Left renal pelvis (tissue), 4 donors: ENCODE measurements around the gene ACOX1. TPM values are rescaled to one million over a fixed set of nuclear protein-coding genes. Genes with fewer than 3 reads are reported as not detected.
"Not testable (repeated sequence)": the region's sequence is repeated elsewhere in the genome, so short reads cannot be mapped to it uniquely, and the experiment has no call there.

ENCODE experiments used
- DNase-seq, 4 donors: peaks; one replicate each; pipeline ENCODE4 v3.0.0-alpha.2; 2013; ENCODE audit warnings: low read depth in 4 of 4, low spot score in 3 of 4
- polyA plus RNA-seq, 4 donors: library from polyadenylated mRNA; unstranded; fragments of 120-200 nt; gene quantifications; one replicate each; pipeline ENCODE4 v1.2.1, GENCODE V29; 2013; ENCODE audit not compliant: insufficient read length in 4 of 4

ACOX1 gene
- polyA plus RNA-seq, 4 donors: 20.3 to 40.0 (median 33.3) TPM

DNA sequence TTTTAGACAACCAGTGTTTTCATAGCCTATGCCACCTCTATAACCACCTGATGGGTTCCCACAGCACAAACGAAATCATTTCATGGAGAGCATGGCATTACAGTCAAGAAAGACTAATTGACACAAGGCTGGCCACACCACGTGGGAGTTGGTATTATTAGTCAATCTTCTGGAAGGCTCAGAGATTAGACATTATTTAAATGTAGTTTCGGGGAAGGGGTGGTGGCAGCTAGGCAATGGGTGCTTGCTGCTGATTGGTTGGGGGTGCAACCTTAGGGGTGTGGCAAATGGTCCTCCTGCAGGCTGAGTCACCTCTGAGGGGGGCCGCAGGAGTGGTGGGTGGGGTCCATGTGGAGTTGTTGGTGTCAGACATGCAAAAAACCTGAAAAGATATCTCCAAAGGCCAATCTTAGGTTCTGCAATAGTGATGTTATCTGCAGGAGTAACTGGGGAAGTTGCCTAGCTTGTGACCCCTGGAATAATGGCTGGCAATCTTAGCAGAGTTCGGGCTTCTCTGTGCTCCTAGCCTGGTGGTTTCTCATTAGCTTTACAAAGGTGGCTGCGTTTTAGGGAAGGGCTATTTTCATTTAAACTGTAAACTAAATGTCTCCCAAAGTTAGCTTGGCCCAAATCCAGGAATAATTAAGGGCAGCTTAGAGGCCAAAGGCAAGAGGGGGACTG, 4.7 kb upstream of the ACOX1 start:
- no peak for DNase-seq

DNA sequence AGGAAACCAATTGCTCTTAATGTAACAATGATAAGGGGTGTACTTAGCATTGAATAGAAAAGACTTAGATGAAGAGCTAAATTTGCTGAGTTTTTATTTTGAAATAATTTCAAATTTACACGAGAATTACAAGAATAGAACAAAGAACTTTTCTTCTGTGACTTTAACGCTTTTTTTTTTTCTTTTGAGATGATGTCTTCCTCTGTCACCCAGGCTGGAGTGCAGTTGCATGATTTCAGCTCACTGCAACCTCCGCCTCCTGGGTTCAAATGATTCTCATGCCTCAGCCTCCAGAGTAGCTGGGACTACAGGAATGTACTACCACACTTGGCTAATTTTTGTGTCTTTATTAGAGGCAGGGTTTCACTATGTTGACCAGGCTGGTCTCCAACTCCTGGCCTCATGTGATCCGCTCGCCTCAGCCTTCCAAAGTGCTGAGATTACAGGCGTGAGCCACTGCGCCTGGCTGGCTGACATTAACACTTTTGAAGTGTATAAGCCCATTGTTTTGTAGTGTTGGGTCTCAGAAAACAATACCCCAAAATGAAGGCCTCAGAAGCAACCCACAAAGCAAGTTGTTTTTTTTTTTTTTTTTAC, 2.2 kb upstream of the ACOX1 start:
- no peak for DNase-seq

DNA sequence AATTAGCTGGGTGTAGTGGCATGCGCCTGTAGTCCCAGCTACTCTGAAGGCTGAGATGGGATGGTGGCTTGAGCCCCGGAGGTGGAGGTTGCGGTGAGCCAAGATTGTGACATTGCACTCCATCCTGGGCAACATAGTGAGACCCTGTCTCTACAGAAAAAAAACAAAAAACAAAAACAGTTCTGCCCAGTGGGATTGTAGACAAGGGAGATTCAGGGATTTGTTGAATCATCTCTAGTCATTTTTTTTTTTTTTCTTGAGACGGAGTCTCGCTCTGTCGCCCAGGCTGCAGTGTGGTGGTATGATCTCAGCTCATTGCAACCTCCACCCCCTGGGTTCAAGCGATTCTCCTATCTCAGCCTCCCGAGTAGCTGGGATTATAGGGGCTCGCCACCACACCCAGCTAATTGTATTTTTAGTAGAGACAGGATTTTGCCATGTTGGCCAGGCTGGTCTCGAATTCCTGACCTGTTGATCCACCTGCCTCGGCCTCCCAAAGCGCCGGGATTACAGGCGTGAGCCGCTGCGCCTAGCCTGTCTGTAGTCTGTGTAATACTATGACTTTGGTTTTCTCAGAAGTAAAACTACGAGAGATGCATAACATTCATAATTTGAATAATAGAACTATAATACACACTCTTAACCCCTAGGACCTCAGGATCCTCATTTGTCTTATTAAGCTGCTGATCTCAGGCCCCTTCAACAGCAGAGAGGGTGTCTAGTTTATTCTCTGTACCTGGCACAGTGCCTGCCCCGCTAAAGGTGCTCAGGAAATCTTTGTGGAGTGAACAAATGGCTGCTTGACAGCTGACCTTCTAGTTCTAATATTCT, 1.4 kb upstream of the ACOX1 start:
- no peak for DNase-seq

- no peak for DNase-seq
Observed at GRCh38 chr17:75979705-75980187, 780 bp upstream of the ACOX1 start.

DNA sequence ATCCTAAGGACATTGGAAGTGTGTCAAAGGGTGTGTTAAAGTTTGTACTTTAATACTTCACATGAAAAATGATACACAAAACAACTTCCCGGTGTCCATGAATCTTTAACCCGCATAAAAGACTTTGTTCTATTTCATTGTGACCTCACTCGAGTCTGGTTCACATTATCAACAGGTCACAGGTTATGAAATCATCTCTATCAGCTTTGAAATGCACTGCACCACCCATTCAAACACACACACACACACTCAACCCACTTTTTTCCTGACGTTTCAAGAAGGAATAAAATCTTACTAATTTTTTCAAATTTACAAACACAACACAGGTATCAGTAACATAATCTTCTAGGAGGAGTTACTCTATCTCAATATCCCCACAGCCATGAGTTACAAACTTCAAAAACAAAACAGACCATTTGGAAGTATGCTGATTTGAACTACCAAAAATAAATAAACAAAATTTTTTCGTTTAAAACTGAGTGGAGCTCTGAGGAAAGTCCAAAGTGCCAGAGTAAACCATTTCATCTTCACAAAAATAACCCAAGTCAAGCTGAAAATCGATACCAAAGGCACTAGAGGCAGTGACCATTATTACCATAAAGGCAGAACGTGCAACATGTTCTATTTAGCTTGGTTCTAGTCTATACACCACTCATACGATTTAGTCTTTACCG, 2.7 kb downstream of the ACOX1 start:
- no peak for DNase-seq

GRCh38 chr17:75975757-75976174, 3.2 kb downstream of the ACOX1 start:
- no peak for DNase-seq

GRCh38 chr17:75975187-75975586, 3.8 kb downstream of the ACOX1 start:
- DNase-seq: not testable (repeated sequence)

DNA sequence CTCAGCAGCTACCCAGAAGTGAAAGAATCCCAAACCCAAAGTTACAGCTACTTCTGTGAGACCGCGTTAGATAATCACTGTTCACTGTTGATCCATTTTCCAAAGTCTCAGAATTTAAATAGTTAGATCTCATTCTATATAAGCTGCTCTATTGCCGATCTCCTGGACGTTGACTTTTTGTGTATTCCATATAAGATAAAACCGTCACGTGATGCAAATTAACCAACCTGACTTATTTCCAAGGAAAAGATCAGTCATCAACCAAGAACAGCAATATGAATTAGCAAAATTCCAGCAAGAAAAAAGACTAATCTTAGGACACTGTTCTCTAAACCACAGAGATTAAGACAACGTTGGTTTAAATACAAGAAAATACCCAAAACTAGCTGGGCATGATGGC, 8.3 kb downstream of the ACOX1 start:
- no peak for DNase-seq

- DNase-seq: no peak
Observed at GRCh38 chr17:75970011-75970523, 8.9 kb downstream of the ACOX1 start.

- not testable (repeated sequence) for DNase-seq
Observed at GRCh38 chr17:75969044-75969443, 9.9 kb downstream of the ACOX1 start.

DNA sequence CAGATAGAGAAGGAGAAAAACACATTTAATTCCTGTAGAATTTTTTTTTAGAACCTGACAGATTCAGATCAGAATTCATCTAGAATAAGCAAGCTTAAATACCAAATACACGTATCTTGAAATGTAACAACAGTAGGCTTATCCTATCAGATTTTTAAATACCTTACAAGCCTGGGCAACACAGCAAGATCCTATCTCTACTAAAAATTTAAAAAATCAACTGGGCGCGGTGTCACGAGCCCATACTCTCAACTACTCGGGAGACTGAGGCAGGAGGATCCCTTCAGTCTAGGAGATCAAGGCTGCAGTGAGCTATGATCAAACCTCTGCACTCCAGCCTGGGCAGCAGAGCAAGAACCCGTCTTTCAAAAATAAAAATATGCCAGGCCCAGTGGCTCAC, 13.5 kb downstream of the ACOX1 start:
- no peak for DNase-seq

DNA sequence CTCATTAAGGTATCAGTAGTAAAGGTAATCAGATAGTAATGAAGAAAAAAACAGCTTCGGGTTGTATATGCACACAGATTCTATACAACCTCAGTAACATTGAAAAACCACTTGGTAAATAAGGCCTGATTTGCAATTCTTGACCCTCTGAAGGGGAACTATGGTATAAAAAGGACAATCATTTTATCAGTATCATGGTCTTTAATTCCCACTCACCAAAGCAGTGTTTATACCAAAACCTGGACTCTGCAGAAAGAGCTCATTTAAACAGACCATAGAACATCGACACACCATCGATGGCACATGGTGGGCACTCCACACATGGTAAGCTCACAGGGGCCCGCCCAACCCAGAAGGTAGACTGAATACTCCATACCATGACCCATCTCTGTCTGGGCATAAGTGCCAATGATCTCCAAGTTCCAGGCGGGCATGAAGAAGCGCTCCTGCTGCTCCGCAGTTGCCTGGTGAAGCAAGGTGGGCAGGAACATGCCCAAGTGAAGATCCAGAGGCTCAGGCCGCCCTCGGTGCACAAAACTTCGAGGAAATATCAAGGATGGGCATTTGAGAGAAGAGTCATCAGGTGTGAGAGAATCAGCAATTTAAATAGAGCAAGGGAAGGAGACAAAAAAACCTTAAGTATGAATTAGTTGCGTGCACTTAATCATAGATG, 19.0 kb downstream of the ACOX1 start:
- no peak for DNase-seq

DNA sequence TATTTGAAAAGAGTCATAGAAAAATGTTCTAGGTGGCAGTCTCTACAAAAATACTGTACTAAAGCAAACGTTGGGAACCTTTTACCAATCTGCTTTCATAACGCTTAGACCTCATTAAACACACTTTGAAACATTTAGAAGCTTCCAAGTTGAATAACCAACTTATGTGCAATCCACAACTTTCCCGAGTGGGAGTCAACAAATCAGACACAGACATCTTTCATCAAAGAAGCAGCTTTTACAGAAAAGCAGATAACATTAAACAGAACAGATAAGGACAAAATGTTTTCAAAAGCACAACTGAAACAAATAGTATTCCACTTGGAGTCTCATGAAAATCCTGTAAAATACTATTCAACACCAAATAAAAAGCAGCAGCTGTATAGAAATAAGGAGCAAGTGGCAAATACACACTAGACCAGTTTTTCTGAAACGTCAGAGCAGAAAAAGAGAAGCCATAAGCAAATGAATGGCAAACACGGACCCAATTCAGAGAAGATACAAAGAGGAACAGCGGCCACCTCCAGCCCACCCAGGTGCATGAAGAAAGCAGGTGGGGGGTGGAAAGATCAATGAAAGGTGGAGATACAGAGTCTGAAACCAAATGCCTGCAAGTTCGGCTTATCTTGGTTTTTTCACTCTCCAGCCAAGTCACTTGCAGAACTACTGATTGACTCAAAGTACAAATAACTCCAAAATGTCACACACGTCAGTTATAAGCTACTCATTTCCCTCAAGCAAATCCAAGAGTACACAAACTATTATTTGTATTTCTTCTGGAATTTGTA, 19.7 kb downstream of the ACOX1 start:
- DNase-seq: no peak

- no peak for DNase-seq
Observed at GRCh38 chr17:75950855-75951554, 28.0 kb downstream of the ACOX1 start.

GRCh38 chr17:75950421-75950820, 28.5 kb downstream of the ACOX1 start:
- DNase-seq: no peak

- no peak for DNase-seq
Observed at GRCh38 chr17:75945211-75945610, 33.8 kb downstream of the ACOX1 start.

DNA sequence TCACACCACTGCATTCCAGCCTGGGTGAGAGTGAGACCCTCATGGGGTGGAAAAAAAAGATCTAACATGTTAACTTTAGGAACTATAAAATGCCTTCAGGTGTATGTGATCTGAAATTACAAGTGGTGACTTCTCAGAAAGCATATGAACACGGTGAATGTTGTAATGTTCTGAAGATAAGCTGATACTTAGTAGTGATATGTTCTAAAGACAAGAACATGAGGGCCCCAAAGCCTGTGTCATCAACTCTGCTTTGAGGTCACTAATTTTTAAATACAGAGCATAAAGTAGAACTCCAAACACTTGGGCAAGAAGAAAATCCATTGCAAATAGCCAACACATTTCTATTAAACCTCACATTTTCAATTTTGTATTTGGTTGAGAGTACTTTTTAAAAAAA, 35.5 kb downstream of the ACOX1 start:
- no peak for DNase-seq

- DNase-seq: no peak
Observed at GRCh38 chr17:75942473-75942872, 36.5 kb downstream of the ACOX1 start.

GRCh38 chr17:75941442-75941819, 37.5 kb downstream of the ACOX1 start:
- no peak for DNase-seq
